GM18498 (cell line): ENCODE results near the gene VAMP4.

Source experiments
- ATAC-seq: cut with Tn5 transposase; IDR thresholded peaks from one replicate; pipeline ENCODE4 v1.9.1; 2021; ENCODE audit warnings: mild to moderate bottlenecking, moderate library complexity; ENCODE audit not compliant: unreplicated experiment

The VAMP4 gene

GRCh38 chr1:171741872-171742576 is at the start of gene VAMP4:
TSS of gene VAMP4 (minus strand) at chr1:171742065. CDS start at chr1:171738414, 3,651 bp downstream.
- peak; percentile 93 for ATAC-seq

GRCh38 chr1:171790318-171790717 is 48.5 kb upstream of the VAMP4 start:
- ATAC-seq: no peak

GRCh38 chr1:171788696-171789095 is 46.8 kb upstream of the VAMP4 start:
- ATAC-seq: no peak

GRCh38 chr1:171787686-171788480 is 46.0 kb upstream of the VAMP4 start:
- no peak for ATAC-seq

GRCh38 chr1:171786534-171786933 is 44.7 kb upstream of the VAMP4 start:
- ATAC-seq: no peak

GRCh38 chr1:171785766-171786165 is 43.9 kb upstream of the VAMP4 start:
- ATAC-seq: no peak

GRCh38 chr1:171784784-171785183 is 42.9 kb upstream of the VAMP4 start:
- ATAC-seq: no peak

- ATAC-seq: no peak
Observed at GRCh38 chr1:171783816-171784530, 42.1 kb upstream of the VAMP4 start.

GRCh38 chr1:171781176-171781875 is 39.5 kb upstream of the VAMP4 start, which contains the start of gene METTL13:
TSS of gene METTL13 (plus strand) at chr1:171781660. CDS start at chr1:171781968, 308 bp downstream.
- peak; percentile 99 for ATAC-seq

- ATAC-seq: no peak
Observed at GRCh38 chr1:171780583-171781175, 38.8 kb upstream of the VAMP4 start.

- ATAC-seq: no peak
Observed at GRCh38 chr1:171772312-171772711, 30.4 kb upstream of the VAMP4 start.

GRCh38 chr1:171769754-171770153 is 27.9 kb upstream of the VAMP4 start:
- no peak for ATAC-seq

- no peak for ATAC-seq
Observed at GRCh38 chr1:171769171-171769570, 27.3 kb upstream of the VAMP4 start.

GRCh38 chr1:171763764-171764163 is 21.9 kb upstream of the VAMP4 start:
- no peak for ATAC-seq

GRCh38 chr1:171762143-171762563 is 20.3 kb upstream of the VAMP4 start:
- no peak for ATAC-seq

- no peak for ATAC-seq
Observed at GRCh38 chr1:171758011-171758410, 16.1 kb upstream of the VAMP4 start.

- ATAC-seq: no peak
Observed at GRCh38 chr1:171756856-171757255, 15.0 kb upstream of the VAMP4 start.

GRCh38 chr1:171754971-171755370 is 13.1 kb upstream of the VAMP4 start:
- ATAC-seq: no peak

GRCh38 chr1:171754353-171754705 is 12.5 kb upstream of the VAMP4 start:
- ATAC-seq: no peak

- ATAC-seq: no peak
Observed at GRCh38 chr1:171753685-171754352, 12.0 kb upstream of the VAMP4 start.
